ENCODE measurements around the gene KCNK18. TPM values are rescaled to one million over a fixed set of nuclear protein-coding genes. Genes with fewer than 3 reads are reported as not detected.

KCNK18 gene
- total and polyA plus RNA-seq, 7 donors = not detected

- intact Hi-C loops (cut with DNase I) = no loop called here
- DNase-seq (no peak), ATAC-seq (no peak)
- WGBS, 3 donors = 65 to 71% (median 71%) methylated on average over 8 of the region's 8 CpGs
- Histone ChIP-seq H3K27ac (no peak overlapping the region), H3K4me3 (no peak overlapping the region), H3K27me3 (ENCODE audit: insufficient read depth in 3 of 3, low read length in 2 of 3) (peaks cover 11 to 45% (median 15%) of the 10 kb centered on the region in 3 donors), H3K4me1 (no peaks in the 10 kb centered on the region), H3K36me3 (ENCODE audit: insufficient read depth in 1 of 2, low read depth in 1 of 2) (no peaks in the 10 kb centered on the region), H3K9me3 (no peaks in the 10 kb centered on the region)
- no peak for TF ChIP-seq CTCF (IDR thresholded peaks at IDR 0.05)
Measured at GRCh38 chr10:117239051-117239450, 41.8 kb downstream of the KCNK18 start.

GRCh38 chr10:117239721-117240620 lies 42.7 kb downstream of the KCNK18 start:
- no peaks in the 10 kb centered on the region for H3K36me3 ChIP-seq (ENCODE audit: insufficient read depth in 1 of 2, low read depth in 1 of 2)
- no peak overlapping the region for H3K4me3 ChIP-seq
- WGBS, 3 donors = 37 to 40% (median 39%) methylated on average over 13 to 15 of the region's 15 CpGs
- no peak for TF ChIP-seq CTCF (IDR thresholded peaks at IDR 0.05)
- H3K4me1 ChIP-seq = no peaks in the 10 kb centered on the region
- DNase-seq (no peak), ATAC-seq (no peak)
- no peaks in the 10 kb centered on the region for H3K9me3 ChIP-seq
- no peak overlapping the region for H3K27ac ChIP-seq
- H3K27me3 ChIP-seq (ENCODE audit: insufficient read depth in 3 of 3, low read length in 2 of 3) = peaks cover 11 to 54% (median 15%) of the 10 kb centered on the region in 3 donors
- intact Hi-C loops (cut with DNase I) = no loop called here

DNA sequence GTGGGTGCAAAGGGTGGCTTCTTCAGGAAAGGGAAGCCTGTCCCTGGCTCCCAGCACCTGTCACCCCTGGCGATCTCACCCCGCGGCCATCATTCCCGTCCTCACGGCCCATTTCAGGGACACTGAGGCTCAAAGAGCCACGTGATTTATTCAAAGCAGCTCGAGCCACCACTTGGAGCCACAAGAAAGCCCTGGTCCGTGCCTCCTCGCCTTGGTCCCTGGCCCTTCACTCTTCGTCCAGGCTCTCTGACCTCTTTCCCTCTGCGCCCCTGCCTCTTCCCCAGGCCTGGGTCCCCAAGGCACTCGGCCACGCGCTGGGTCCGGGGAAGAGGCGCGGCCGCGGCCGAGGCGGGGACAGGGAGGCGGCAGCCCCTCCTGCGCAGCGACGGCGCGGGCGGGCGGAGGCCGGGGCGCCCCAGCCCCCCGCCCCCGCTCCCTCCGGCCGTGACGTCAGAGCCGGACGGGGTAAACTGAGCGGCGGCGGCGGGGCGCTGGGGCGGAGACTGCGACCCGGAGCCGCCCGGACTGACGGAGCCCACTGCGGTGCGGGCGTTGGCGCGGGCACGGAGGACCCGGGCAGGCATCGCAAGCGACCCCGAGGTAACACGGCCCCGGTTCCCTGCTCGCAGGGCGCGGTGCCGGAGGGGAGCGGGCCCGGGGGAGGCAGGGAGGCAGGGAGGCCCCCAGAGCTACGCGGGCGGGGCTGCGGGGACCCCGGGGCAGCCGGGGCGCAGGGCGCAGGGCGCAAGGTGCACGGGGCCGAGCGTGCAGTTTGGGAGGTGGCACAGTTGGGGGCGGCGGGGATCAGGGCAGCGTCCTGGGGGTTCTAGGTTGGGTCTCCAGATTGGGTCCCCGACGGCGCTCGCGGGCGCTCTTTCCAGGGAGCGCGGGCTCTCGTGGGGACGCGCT lies 43.6 kb downstream of the KCNK18 start, which contains the start of gene SLC18A2:
SLC18A2 (plus strand) TSS at position 494 of the 909 bp plus-strand sequence. CDS start 580 bp downstream, outside the sequence.
- WGBS, 3 donors = 2 to 3% (median 2%) methylated on average over 66 to 93 of the region's 93 CpGs
- TF ChIP-seq CTCF (IDR thresholded peaks at IDR 0.05) = no peak

DNA sequence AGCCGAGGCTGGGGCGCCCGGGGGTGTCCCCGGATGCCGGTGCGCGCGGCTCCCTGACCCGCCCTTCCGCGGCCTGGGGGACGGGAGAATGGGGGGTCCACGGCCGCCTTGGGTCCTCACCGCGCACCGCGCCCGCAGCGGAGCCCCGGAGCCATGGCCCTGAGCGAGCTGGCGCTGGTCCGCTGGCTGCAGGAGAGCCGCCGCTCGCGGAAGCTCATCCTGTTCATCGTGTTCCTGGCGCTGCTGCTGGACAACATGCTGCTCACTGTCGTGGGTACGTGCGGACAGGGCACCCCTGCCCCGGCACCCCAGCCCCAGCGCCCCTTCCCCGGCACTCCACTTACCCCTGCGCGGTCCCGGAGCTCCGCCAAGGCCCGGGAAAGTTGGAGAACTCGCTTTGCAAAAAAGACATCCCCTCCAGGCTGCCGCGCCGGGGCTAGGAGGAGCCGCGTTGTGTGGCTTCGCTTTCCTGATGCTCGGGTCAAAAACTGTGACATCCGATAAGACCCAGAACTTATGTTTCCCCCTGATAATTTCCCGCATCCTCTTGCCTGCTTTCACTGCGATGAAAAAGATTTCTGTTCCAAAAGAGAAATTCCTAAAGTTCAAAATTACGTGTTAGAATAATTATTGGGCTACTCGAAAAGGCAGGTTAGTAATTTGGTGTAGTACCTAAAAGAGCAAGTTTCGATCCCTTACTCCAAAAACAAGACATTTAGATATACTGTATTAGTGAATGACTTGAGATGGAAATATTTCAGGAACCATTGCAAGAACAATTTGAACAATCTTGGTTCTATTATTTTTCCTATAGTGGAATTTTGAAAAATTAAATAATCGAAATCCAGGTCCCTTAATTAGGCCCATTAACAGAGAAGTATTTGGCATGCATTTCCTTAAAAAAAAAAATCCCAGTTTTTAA lies 44.5 kb downstream of the KCNK18 start:
- Histone ChIP-seq H3K27ac (no peak overlapping the region), H3K4me3 (no peak overlapping the region), H3K4me1 (no peaks in the 10 kb centered on the region), H3K9me3 (no peaks in the 10 kb centered on the region), H3K27me3 (ENCODE audit: insufficient read depth in 3 of 3, low read length in 2 of 3) (peaks cover 15 to 57% (median 18%) of the 10 kb centered on the region in 3 donors), H3K36me3 (ENCODE audit: insufficient read depth in 1 of 2, low read depth in 1 of 2) (no peaks in the 10 kb centered on the region)
- ATAC-seq (no peak), DNase-seq (no peak)
- 7 to 10% (median 8%) methylated on average over 38 to 56 of the region's 56 CpGs for WGBS, 3 donors
- intact Hi-C loops (cut with DNase I) = no loop called here
- TF ChIP-seq CTCF (IDR thresholded peaks at IDR 0.05) = no peak

More for the DNA sequence above, 43.6 kb downstream of the KCNK18 start, which contains the start of gene SLC18A2:
- ATAC-seq (no peak), DNase-seq (no peak)
- Histone ChIP-seq H3K27ac (no peak within 1 kb of the TSS), H3K36me3 (ENCODE audit: insufficient read depth in 1 of 2, low read depth in 1 of 2) (no peaks in the 10 kb centered on the region), H3K4me1 (no peaks in the 10 kb centered on the region), H3K4me3 (no peak within 1 kb of the TSS), H3K9me3 (no peaks in the 10 kb centered on the region), H3K27me3 (ENCODE audit: insufficient read depth in 3 of 3, low read length in 2 of 3) (peaks cover 15 to 54% (median 18%) of the 10 kb centered on the region in 3 donors)
- intact Hi-C loops (cut with DNase I) = no loop called here

Measured in psoas muscle (tissue), 8 donors.